NT2/D1 (cell line): Measurements from ENCODE around the gene ARCN1.

ENCODE experiments used
- DNase-seq: peaks from one replicate; pipeline ENCODE4 v3.0.0-alpha.2; 2011; ENCODE audit warnings: low read depth, low spot score
- H3K27me3 ChIP-seq: 2 replicates; pipeline ENCODE4 v1.6.0; 2011; ENCODE audit warnings: mild to moderate bottlenecking; ENCODE audit not compliant: insufficient read length, insufficient read depth
- H3K36me3 ChIP-seq: 2 replicates; pipeline ENCODE4 v1.6.1; 2011; ENCODE audit warnings: mild to moderate bottlenecking, low read length, mixed read lengths; ENCODE audit not compliant: insufficient read depth, insufficient read length
- H3K4me1 ChIP-seq: 2 replicates; pipeline ENCODE4 v1.5.1; 2011; ENCODE audit not compliant: insufficient read depth, insufficient read length
- H3K4me3 ChIP-seq: 2 replicates; pipeline ENCODE4 v1.5.1; 2011; ENCODE audit warnings: low read depth; ENCODE audit not compliant: insufficient read length
- H3K9ac ChIP-seq: 2 replicates; pipeline ENCODE4 v1.6.0; 2011; ENCODE audit warnings: low read depth; ENCODE audit not compliant: insufficient read length
- H3K9me3 ChIP-seq: 2 replicates; pipeline ENCODE4 v1.5.1; 2011; ENCODE audit warnings: mild to moderate bottlenecking, low read length; ENCODE audit not compliant: insufficient read depth
- SUZ12 ChIP-seq: IDR thresholded peaks from 2 replicates; pipeline ENCODE4 v1.6.1; 2011; ENCODE audit not compliant: insufficient read length, insufficient read depth; ENCODE audit errors: extremely low read depth
- YY1 ChIP-seq: IDR thresholded peaks from 2 replicates; pipeline ENCODE4 v1.6.1; 2011; ENCODE audit not compliant: insufficient read length, insufficient read depth
- ZNF274 ChIP-seq: IDR thresholded peaks from 2 replicates; pipeline ENCODE4 v1.6.1; 2011; ENCODE audit warnings: mild to moderate bottlenecking, low read depth, low read length

The ARCN1 gene

DNA sequence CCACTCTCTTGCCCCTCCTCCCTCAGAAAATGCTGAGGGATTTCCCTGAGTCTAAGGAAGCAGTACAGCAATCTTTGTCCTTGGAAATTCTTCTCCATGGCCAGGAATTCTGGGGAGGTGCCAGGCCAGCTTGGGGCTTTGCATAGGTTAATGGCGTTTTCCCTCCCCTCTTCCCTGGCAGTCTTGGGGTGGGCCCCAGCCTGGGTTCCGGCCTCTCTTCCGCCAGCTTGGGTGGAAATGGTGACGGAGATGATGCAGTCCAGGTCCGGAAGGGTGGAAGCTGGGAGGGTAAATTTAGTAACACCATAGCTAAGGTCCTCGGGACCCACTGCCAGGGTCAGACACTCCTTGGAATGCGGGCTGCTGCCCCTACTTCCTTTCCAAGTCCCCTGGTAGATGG lies 40.2 kb downstream of the ARCN1 start:
- no peaks in the 10 kb centered on the region for H3K9me3 ChIP-seq
- no peak overlapping the region for H3K4me3 ChIP-seq
- H3K36me3 ChIP-seq, result peaks cover 12% of the 10 kb centered on the region
- H3K9ac ChIP-seq, result no peak overlapping the region
- peaks cover 39% of the 10 kb centered on the region for H3K27me3 ChIP-seq
- no peak for DNase-seq
- peaks cover 31% of the 10 kb centered on the region for H3K4me1 ChIP-seq
- no peak for TF ChIP-seq YY1
- TF ChIP-seq ZNF274, result no peak
- no peak for TF ChIP-seq SUZ12

DNA sequence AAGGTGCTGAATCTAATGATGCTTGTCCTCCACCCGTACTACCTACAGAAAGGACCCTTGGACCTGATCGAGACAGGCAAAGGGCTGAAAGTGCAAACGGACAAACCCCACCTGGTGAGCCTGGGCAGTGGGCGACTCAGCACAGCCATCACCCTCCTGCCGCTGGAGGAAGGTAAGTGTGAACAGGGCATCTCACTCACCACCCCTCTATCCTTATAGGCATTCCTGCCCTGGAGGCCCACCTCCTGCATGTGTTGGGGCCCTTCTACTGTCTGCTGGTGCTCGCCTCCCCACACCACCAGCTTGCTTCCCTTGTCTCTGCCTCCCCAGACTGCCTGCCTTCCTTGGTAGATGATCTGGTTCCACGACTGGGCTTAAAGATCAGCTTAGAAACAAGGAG lies 42.3 kb downstream of the ARCN1 start:
- no peak for DNase-seq
- Histone ChIP-seq H3K27me3 (peaks cover 18% of the 10 kb centered on the region), H3K9me3 (no peaks in the 10 kb centered on the region), H3K9ac (no peak overlapping the region), H3K4me1 (peaks cover 31% of the 10 kb centered on the region), H3K4me3 (no peak overlapping the region), H3K36me3 (peaks cover 12% of the 10 kb centered on the region)
- TF ChIP-seq SUZ12 (no peak), YY1 (no peak), ZNF274 (no peak)

DNA sequence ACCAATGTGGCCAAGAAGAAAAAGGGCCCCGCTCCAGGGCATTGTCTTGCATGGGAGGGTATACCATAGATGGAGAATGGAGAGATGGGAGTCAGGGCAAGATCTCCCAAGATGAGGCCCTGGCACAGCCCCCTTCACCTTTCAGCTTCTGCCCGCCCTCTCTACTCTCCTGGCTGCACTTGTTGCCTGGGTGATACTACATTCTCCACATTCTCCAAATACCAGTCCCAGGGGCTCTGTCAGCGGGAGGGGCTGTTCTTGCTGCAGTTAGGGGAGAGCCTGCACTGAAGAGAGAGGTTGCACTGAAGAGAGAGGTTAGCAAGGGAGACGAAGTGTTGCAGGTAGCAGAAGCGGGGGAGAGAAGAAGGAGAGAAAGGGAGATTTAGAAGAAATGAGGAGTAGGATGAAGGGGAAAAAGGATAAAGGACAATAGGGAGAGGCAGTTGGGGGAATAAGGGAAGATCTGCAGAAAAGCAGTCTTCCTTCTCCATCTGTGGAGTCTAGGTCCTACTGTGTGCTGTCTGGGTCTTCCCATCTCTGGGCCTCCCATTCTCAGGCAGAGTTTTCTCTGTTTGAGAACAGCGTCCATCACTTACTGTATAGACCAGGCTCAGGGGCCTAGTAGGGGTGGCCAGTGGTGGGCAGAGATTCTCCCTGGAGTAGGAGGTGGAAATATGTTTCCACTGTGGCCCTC lies 43.2 kb downstream of the ARCN1 start:
- H3K36me3 ChIP-seq, result peaks cover 12% of the 10 kb centered on the region
- TF ChIP-seq YY1 (no peak), ZNF274 (no peak), SUZ12 (no peak)
- peaks cover 31% of the 10 kb centered on the region for H3K4me1 ChIP-seq
- no peak overlapping the region for H3K4me3 ChIP-seq
- peaks cover 9% of the 10 kb centered on the region for H3K27me3 ChIP-seq
- H3K9me3 ChIP-seq, result no peaks in the 10 kb centered on the region
- H3K9ac ChIP-seq, result peak overlapping the region; percentile 36
- DNase-seq, result peak; percentile 92

GRCh38 chr11:118615976-118616371 lies 43.8 kb downstream of the ARCN1 start:
- peaks cover 12% of the 10 kb centered on the region for H3K36me3 ChIP-seq
- no peak for DNase-seq
- peaks cover 3% of the 10 kb centered on the region for H3K27me3 ChIP-seq
- no peaks in the 10 kb centered on the region for H3K9me3 ChIP-seq
- no peak overlapping the region for H3K4me3 ChIP-seq
- TF ChIP-seq ZNF274 (no peak), SUZ12 (no peak), YY1 (no peak)
- H3K4me1 ChIP-seq, result peaks cover 34% of the 10 kb centered on the region
- H3K9ac ChIP-seq, result peak overlapping the region; percentile 36

DNA sequence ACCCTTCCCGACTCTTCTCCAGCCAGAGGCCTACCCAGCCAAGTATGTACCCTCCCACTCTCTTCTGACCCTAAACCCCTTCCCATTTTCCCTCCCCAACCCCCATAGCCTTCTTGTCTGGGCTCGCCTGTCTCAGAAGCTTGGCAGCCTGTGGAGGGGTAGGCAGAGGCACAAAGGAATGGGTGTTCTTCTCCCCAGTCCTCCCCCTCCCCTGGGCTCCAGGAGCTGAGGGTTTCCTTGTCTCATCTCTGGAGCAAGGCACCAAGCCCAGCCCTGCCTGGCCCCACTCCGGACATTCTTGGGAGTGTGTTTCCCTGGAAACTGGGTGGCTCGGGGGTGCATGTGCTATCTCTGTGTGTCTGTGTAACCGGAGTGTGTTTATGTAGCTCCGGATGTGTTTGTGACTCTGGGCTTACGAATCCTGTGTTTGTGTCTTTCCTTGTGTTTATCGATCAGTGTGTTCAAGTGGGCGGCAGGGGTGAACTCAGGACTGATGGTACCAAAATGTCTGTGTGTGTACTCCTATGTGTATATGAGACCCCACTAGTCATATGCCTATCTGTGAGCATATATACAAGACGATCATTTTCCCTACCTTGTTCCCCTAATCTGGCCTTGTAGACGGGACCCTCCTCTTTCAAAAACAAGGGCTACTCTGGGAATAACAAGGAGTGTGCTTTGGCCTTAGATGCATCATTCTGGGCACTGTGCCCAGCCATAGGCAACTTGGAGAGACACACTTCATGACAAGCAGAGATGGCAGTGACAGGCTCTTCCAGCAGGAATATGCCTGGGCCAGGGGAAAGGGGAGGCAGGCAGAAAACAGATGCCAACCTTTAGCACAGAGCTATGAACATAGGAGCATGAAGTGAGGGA lies 46.1 kb downstream of the ARCN1 start:
- H3K4me1 ChIP-seq, result peaks cover 35% of the 10 kb centered on the region
- no peak for DNase-seq
- H3K9ac ChIP-seq, result no peak overlapping the region
- TF ChIP-seq YY1, result no peak
- TF ChIP-seq ZNF274, result no peak
- TF ChIP-seq SUZ12, result no peak
- peaks cover 12% of the 10 kb centered on the region for H3K36me3 ChIP-seq
- H3K9me3 ChIP-seq, result no peaks in the 10 kb centered on the region
- H3K4me3 ChIP-seq, result no peak overlapping the region
- no peaks in the 10 kb centered on the region for H3K27me3 ChIP-seq

GRCh38 chr11:118618991-118619375 lies 46.8 kb downstream of the ARCN1 start:
- Histone ChIP-seq H3K4me1 (peaks cover 32% of the 10 kb centered on the region), H3K4me3 (no peak overlapping the region), H3K9ac (no peak overlapping the region), H3K27me3 (no peaks in the 10 kb centered on the region), H3K9me3 (no peaks in the 10 kb centered on the region), H3K36me3 (peaks cover 12% of the 10 kb centered on the region)
- no peak for TF ChIP-seq ZNF274
- TF ChIP-seq SUZ12, result no peak
- DNase-seq, result no peak
